OCI-LY1 (cell line): ENCODE measurements around the gene KPNA1.

Experiments used
- CTCF ChIP-seq: fragments of 200-600 bp; sonication (generic), shearing (Covaris generic); IDR thresholded peaks from 2 replicates; pipeline ENCODE4 v1.5.1; 2017; ENCODE audit warnings: mild to moderate bottlenecking, antibody characterized with exemption, low read length, moderate library complexity, mixed read lengths
- EZH2 ChIP-seq: fragments of 200-600 bp; sonication (generic), shearing (Covaris generic); IDR thresholded peaks from 2 replicates; pipeline ENCODE4 v1.8.0; 2017; ENCODE audit warnings: borderline replicate concordance, mixed run types, mild to moderate bottlenecking, antibody characterized with exemption, low read length, moderate library complexity, mixed read lengths

- TF ChIP-seq CTCF, result no peak
- TF ChIP-seq EZH2, result no peak
Measured at GRCh38 chr3:122512284-122512683, 2.5 kb downstream of the KPNA1 start.
